ENCODE data around the gene HNRNPLL.
"Not testable (repeated sequence)": the region's sequence is repeated elsewhere in the genome, so short reads cannot be mapped to it uniquely, and the experiment has no call there.

The HNRNPLL gene

GRCh38 chr2:38551171-38551570, 51.6 kb downstream of the HNRNPLL start:
- no peak for DNase-seq

GRCh38 chr2:38549851-38550250, 52.9 kb downstream of the HNRNPLL start:
- DNase-seq: no peak

DNA sequence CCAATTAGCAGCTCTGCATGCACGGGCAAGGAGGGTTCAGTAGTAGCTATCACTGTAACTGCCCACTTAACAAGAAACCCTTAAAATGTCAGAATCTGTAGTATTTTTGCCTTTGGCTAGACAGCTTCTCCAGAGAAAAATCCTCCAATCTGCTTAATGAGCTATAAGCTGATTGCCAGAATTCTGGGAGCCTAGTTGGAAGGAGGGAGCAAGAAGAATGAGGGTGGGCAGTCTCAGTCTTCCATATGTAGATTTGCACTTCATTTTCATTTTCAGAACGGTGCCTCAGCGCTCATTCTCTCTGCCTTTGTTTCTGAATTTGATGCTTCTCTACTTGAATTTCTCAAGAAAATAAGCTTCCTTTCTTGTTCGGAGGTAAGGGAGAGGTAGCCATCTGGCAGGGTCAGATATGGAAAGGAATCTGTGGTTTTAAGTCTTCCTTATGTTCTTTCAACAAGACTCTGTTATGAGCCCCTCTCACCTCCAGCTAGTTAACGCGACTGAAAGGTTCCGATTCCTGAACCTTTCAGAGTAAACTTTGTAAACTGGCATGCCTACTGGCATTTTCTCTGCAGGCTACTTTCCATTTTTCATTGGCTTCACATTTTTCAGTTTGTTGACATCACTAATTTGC, 53.5 kb downstream of the HNRNPLL start:
- DNase-seq: no peak

GRCh38 chr2:38547791-38548190, 54.9 kb downstream of the HNRNPLL start:
- no peak for DNase-seq

- no peak for DNase-seq
These were observed 56.1 kb downstream of the HNRNPLL start for GRCh38 chr2:38546585-38546984.

DNA sequence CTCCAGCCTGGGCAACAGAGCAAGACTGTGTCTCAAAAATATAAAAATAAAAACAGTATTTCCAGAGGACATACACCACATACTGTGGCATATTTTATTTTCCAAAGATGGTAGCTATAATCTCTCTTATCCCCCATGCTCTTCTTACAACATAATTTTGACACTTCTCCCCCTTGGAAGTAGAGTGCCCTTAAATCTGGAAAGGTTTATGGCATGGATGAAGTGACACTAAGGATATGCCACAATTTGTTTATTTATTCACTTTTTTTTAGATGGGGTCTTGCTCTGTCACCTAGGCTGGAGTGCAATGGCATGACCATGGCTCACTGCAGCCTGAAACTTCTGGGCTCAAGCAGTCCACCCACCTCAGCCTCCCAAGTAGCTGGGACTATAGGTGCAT, 56.7 kb downstream of the HNRNPLL start:
- DNase-seq: no peak

DNA sequence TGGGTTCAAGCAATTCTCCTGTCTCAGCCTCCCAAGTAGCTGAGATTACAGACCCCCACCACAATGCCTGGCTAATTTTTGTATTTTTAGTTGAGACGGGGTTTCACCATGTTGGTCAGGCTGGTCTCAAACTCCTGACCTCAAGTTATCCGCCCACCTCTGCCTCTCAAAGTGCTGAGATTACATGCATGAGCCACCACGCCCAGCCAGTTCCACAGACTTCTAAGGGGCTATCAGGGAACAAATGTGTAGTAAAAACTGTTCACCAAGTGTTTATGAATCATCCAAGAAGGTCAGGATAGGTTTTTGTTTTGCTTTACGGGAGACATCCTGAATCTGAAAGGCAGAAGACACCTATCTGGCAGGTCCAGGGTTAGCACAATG, 60.5 kb downstream of the HNRNPLL start:
- DNase-seq: not testable (repeated sequence)

GRCh38 chr2:38540580-38541286, 62.0 kb downstream of the HNRNPLL start:
- DNase-seq: no peak

- DNase-seq: no peak
These were observed 63.6 kb downstream of the HNRNPLL start for GRCh38 chr2:38539086-38539485.

GRCh38 chr2:38537937-38538525, 64.7 kb downstream of the HNRNPLL start:
- DNase-seq: no peak

DNA sequence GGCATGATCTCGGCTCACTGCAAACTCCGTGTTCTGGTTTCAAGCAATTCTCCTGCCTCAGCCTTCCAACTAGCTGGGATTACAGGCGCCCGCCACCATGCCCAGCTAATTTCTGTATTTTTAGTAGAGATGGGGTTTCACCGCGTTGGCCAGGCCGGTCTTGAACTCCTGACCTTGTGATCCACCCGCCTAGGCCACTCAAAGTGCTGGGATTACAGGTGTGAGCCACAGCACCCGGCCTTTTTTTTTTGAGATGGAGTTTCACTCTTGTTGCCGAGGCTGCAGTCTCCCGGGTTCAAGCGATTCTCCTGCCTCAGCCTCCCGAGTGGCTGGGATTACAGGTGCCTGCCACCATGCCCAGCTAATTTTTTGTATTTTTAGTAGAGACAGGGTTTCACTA, 65.4 kb downstream of the HNRNPLL start:
- not testable (repeated sequence) for DNase-seq

DNA sequence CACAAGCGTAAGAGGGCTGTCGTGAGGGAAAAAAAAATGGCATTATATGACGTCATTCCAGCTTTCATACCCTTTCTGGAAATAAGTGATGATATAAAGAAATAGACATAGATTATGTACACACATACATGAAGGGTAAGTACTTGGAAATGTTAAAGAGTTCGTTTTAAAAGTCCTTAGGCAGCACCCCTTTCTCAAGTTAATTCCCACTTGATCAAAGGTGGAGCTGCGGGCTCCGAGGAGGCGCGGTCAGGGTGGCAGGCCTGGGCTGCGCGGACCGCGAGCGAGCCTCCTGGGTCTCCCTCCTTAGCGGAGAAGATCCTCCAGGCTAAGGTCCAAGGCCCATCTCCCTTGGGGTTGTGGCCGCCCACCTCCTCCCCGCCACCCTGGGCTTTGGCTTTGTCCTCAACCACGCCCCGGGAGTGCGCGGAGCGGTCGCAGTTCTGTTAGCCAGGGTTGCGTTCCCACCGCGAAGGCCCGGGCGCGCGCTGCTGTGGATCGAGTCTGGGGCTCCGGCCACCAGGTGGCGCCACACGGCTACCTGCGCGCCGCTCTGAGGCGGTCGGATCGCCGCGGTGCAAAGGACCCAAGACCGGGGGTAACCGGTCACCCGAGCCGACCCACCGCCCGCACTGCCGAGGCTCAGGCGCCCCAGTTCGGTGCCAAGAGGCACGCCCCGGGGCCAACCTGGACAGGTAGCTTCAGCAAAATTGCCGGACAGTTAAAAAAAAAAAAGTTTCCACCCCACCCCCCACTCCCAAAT, 66.8 kb downstream of the HNRNPLL start:
- peak; percentile 18 for DNase-seq

DNA sequence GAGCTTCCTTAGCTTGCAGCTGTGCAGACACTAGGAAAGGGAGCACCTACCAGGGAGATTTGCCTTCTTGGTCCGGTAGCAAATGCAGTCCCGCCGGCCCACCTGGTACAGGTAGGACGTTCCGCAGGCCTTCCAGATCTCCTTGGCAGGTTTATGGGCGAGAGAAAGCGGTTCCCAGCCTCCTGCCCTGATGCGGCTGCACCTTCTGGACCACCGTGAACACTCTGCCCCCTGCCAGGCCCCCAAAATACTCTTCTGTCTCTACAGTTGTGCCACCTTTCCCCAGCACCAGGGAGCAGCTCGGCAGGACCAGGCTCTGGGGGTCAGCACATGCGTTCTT, 67.4 kb downstream of the HNRNPLL start:
- DNase-seq: no peak

DNA sequence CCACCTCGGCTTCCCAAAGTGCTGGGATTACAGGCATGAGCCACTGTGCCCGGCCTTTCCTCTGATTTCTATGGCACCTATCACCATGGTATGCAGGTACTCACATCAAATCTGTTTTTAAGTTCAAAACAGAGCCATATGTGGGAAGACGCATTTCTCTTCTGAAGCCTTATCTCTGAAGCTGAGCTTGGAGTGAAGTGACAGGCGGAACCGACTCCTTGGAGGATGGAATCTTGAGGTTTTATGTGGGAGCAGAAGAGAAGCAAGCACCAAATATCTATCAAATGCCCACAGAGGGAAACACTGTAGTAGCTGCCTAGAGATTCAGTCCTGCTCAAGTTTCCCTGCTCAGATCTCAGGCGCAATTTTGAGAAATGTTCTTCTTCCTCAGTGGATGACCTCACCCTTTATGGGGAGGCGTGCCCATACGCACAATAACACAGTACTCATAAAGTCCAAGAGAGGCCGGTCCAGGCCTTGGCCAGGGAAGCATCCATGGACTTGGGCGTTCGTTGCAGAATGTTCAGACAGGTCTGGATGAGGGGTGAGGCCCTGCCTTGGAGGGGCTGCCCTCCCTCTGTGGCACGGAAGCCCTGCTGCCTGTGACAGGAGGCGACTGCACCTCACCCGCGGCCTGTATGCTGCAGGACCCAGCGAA, 67.9 kb downstream of the HNRNPLL start:
- no peak for DNase-seq

- DNase-seq: no peak
These were observed 68.8 kb downstream of the HNRNPLL start for GRCh38 chr2:38533757-38534545.

DNA sequence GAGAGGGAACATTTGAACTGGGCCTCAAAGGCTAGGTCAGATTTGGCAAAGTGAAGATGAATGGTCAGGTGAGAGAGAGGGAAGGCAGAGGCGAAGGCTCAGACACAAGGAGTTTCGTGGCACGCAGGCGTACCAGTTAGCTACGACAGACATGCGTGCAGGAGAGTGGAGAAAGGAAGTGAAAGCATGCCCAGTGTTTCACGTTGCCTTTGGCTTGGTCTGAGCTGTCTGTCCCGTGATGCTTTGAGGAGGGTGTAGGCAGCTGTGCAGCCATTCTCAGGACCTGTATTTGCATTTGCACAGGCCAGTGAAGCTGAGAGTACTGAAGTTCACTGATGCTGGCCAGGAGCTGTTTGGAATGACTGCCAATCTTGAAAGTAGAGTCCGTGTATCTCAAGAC, 69.5 kb downstream of the HNRNPLL start:
- no peak for DNase-seq

DNA sequence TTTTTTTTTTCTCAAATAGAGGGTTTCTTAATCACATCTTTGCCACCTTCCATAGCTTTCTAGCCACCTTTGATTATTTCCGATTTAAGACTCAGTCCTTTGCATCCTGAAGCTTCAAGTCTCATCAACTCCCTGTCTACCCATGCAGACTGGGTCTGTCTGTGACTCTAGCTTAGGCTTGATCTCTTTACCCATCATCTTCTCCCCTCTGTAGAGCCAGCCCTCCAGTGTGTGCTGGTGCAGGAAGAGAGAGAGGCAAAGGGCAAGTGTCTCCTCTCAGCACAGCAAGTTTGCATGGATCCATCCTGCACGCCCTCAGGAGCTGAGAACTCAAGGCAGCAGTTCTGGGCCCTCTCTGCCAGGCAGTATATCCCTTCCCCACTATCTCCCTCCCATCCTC, 70.4 kb downstream of the HNRNPLL start:
- no peak for DNase-seq

DNA sequence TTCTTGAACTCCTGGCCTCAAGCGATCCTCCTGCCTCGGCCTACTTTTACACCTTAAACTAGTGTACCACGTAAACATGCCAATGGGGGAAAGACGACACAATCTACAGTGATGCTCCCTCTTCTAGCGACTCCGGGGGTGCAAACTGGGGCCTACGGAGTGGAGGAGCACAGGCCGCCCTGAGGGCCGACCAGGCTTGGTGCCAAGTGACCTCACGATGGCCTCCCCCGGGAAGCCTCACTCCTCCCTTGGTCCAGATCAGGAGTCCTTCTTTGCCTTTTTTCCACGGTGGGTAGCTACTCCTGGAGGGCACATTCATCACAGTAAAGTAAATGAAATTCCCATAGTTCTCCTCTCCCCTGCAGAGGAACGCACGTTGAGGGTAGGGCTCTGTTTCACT, 73.5 kb downstream of the HNRNPLL start:
- no peak for DNase-seq

DNA sequence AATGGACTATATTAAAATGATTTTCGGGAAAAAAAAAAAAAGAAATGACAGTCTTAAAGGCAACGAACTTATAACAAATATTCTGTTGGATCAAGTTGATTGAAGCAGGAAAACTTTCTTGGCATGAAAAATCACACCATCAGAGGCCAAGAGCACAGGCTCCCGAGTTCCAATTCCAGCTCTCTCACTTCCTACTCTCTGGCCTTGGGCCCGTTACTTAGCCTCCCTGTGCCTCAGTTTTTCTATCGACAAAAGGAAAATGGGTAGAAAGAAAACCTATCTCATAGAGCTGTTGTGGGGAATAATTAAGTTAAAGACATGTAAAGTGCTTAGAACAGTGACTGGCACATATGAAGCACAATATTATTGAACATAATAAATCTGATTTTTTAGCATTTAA, 74.2 kb downstream of the HNRNPLL start:
- DNase-seq: no peak

DNA sequence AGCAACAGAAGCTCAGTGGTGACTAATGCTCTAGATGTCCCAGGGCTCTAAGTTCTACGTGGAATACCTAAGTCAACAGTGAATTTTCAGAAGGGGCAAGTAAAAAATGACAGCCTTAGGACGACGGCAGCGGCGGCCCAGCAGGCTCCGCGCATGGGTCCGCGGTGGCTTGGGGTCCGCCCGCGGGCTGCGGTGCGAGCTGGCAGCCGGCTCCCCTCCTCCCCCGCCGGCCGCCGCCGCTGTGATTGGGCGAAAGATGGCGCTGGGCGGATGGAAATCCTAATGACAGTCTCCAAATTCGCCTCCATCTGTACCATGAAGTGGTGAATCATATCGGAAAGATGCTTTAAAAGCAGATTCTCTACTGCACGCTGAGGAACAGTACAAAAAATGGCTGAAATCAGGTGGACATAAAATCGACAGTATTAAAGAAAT, 74.7 kb downstream of the HNRNPLL start:
- DNase-seq: no peak

- DNase-seq: no peak
These were observed 75.3 kb downstream of the HNRNPLL start for GRCh38 chr2:38527338-38528007.

DNA sequence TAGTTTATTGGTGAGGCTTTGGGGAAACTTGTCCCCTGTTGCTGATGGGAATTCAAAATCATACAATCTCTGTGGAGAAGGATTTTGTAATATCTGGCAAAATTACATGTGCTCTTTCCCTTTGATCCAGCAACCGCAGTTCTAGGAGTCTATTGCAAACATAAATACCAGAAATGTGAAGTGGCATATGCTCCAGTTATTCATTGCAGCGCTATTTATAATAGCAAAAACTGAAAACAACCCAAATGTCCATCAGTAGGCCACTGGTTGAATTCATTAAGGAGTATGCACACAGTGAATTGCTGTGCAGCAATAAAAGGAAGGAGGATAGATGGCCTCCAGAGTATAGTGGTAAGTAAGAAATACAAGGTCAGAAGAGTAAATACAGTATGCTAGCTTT, 76.5 kb downstream of the HNRNPLL start:
- DNase-seq: no peak

Measured in GF-D8 (cell line).